ENCODE data around the gene FAM76A.
"Not testable (repeated sequence)": the region's sequence is repeated elsewhere in the genome, so short reads cannot be mapped to it uniquely, and the experiment has no call there.

FAM76A gene

DNA sequence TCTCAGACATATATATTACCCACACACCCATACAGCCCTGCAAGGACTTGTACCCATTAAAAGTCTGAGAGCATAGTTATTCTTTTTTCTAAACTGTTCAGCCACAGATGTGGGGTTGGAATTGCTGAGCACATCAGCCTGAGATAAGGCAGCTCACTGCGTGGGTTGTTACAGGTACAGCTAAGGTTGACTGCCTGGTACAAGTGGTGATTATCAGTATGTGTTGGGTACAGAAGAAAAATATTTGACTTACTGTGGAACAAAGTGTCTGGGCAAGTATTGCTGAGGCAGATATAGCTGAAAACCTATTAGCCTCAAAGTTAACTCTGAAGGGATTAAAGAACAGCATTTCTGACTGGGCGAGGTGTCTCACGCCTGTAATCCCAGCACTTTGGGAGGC, 52.3 kb downstream of the FAM76A start:
- DNase-seq (ENCODE audit: low read depth, low spot score), result no peak

DNA sequence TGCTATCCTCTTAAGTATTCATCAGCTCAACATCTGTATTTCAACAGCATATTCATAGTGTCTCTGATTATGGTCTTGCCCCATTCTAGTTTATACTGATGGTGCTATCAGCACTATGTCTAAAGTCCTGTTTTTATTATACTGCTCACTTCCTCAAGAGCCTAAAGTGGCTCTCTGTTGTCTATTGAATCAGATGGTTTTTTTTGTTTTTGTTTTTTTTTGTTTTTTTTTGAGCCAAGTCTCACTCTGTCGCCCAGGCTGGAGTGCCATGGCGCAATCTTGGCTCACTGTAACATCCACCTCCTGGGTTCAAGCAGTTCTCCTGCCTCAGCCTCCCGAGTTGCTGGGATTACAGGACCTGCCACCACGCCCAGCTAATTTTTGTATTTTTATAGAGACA, 53.4 kb downstream of the FAM76A start:
- no peak for DNase-seq (ENCODE audit: low read depth, low spot score)

DNA sequence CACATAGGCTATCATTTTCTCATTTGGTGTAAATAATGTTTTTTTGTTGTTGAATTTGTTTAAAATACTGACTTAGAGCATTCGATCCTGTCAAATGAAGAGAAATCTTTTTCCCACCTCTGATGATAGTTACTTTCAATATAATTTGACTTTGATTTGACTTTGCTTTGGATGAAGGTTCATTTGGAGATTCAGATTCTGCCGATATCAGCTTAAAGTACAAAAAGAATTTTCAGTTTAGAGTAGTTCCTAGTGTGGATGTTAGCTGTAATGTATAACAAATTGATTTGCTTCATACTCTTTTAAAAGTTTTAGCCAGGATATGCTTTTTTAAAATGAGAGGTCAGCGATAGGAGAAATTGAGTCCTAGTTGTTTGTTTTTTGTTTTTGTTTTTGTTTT, 57.2 kb downstream of the FAM76A start:
- DNase-seq (ENCODE audit: low read depth, low spot score), result no peak

- DNase-seq (ENCODE audit: low read depth, low spot score), result no peak
Measured at GRCh38 chr1:27784700-27785099, 58.9 kb downstream of the FAM76A start.

- DNase-seq (ENCODE audit: low read depth, low spot score), result no peak
Measured at GRCh38 chr1:27785781-27786455, 60.2 kb downstream of the FAM76A start.

DNA sequence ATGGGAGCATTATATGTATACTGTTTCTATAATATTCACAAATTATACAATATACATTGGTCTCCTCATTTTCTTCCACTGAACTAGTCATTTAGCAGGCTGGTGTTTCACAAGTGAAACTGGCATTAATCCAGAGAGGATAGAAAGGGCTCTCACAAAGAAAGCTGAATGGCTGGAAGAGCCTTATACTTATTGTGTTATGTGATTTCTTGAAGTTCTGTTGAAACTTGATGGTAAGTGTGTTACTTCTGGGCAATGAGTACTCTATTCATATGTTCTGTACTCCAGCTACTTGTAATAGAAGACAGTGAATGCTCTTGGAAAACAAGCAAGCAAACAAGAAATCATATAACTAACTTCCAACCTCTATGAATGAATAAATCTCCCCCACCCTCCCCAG, 62.1 kb downstream of the FAM76A start:
- no peak for DNase-seq (ENCODE audit: low read depth, low spot score)

GRCh38 chr1:27789540-27790041, 63.8 kb downstream of the FAM76A start:
- no peak for DNase-seq (ENCODE audit: low read depth, low spot score)

DNA sequence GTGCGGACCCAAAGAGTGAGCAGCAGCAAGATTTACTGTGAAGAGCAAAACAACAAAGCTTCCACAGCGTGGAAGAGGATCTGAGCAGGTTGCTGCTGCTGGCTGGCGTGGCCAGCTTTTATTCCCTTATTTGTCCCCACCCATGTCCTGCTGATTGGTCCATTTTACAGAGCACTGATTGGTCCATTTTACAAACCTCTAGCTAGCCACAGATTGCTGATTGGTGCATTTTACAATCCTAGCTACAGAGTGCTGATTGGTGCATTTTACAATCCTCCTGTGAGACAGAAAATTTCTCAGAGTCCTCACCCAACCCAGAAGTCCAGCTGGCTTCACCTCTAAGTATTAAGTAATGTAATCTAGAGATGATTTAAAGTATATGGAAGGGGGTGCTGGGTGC, 64.5 kb downstream of the FAM76A start:
- DNase-seq (ENCODE audit: low read depth, low spot score), result not testable (repeated sequence)

GRCh38 chr1:27795601-27796000, 69.8 kb downstream of the FAM76A start:
- DNase-seq (ENCODE audit: low read depth, low spot score), result no peak

- DNase-seq (ENCODE audit: low read depth, low spot score), result no peak
Measured at GRCh38 chr1:27804791-27805190, 79.0 kb downstream of the FAM76A start.

- no peak for DNase-seq (ENCODE audit: low read depth, low spot score)
Measured at GRCh38 chr1:27806758-27807157, 81.0 kb downstream of the FAM76A start.

DNA sequence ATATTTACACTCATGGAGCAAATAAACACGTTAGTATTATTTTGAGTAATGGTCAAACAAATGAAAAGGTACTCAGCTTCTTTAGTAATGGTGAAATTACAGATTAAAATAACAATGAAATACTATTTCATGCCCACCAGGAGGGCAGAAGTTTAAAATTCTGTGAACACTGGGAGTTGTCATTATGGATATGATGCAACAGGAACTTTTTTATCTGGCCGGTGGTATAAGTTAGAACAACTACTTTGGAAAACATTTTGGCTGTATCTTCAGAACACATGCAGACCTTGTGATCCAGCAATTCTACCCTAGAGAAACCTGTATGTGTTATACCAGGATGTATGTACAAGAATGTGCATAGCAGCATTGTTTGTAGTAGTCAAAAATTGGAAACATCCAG, 81.6 kb downstream of the FAM76A start:
- DNase-seq (ENCODE audit: low read depth, low spot score), result no peak

DNA sequence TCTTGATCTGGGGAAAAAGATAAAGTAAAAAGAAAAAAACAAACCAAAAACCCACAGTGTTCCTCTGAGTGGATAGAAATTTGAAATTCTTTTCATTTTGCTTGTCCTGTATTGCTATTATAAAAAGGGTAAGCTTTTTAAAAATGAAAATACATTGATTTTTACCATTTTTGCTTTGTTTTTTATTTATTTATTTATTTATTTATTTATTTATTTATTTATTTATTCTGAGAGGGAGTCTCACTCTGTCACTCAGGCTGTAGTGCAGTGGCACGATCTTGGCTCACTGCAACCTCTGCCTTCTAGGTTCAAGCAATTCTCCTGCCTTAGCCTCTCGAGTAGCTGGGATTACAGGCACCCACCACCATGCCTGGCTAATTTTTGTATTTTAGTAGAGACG, 82.4 kb downstream of the FAM76A start:
- DNase-seq (ENCODE audit: low read depth, low spot score), result not testable (repeated sequence)

- no peak for DNase-seq (ENCODE audit: low read depth, low spot score)
Measured at GRCh38 chr1:27809883-27810282, 84.1 kb downstream of the FAM76A start.

DNA sequence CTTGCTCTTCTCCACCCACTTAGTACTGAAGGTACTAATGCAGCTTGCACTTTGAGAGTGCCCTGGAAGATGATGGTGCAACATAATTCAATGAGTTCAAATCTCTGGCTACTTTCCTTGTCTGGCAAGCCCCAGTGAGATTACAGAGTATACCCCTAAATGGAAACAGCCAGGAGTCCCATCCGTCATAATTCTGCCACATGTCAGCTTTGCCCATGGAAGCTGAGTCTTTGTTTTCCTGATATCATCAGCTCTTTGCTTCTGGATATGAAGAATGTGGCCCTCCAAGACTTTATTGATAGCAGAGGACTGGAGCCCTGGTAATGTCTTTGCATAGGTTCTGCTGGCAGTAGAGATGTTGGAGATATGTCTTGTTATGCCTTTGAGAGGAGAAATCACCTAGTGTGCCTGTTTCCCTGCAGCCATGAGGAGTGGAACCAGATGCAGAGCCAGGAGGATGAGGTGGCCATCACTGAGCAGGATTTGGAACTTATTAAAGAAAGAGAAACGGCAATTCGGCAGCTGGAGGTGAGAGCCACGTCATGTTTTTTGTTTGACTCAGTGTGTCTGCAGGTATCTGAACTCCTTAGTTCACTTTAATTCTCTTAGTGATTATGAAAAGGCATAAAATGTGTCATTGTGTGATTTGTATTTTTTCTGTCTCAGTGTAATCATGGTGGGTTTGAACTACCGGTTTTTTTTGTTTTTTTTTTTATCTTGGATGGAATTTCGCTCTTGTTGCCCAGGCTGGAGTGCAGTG, 86.2 kb downstream of the FAM76A start:
- DNase-seq (ENCODE audit: low read depth, low spot score), result no peak

Data from smooth muscle cell of the brain vasculature (primary cell).